HCT116 (cell line): Measurements from ENCODE around the gene GJB5. TPM values are rescaled to one million over a fixed set of nuclear protein-coding genes. Genes with fewer than 3 reads are reported as not detected.

Experiments used
- ATAC-seq: fragments of 200-7000 bp; cut with Tn5 transposase; 2 replicates; pipeline ENCODE4 v1.9.1; 2020; ENCODE audit warnings: mild to moderate bottlenecking, moderate library complexity
- BruUV-seq: library from RNA; stranded (reverse); fragments of 400-500 nt; replicated peaks from 2 replicates; lab custom pipeline; 2021; lab: Mats Ljungman, UMichigan
- CTCF ChIA-PET: fragments of 300-600 bp; sonication (Branson Sonifier 250); formaldehyde crosslinking; loops from one replicate; lab custom pipeline; 2021; ENCODE audit warnings: antibody characterized with exemption; lab: Charles Lee
- POLR2A ChIA-PET: fragments of 300-600, 350-600 bp; sonication (Branson Sonifier 250); formaldehyde crosslinking; loops from one replicate; lab custom pipeline; 2021; ENCODE audit warnings: antibody characterized with exemption; lab: Charles Lee
- RAD21 ChIA-PET, 2 experiments: fragments of 300-600 bp; sonication (Branson Sonifier 250); formaldehyde crosslinking; loops; one replicate each; lab custom pipeline; 2023; ENCODE audit warnings: low total read pairs in 2 of 2; ENCODE audit not compliant: uncharacterized antibody in 2 of 2, unreplicated experiment in 2 of 2, low non-redundant PET in 1 of 2; lab: Charles Lee
- DNase-seq: peaks from one replicate; pipeline ENCODE4 v3.0.0-alpha.2; 2010; ENCODE audit warnings: low read depth, low spot score
- H2AFZ ChIP-seq: fragments of 200-600 bp; shearing (Covaris generic), sonication (generic); 2 replicates; pipeline ENCODE4 v1.6.1; 2017; ENCODE audit warnings: low read depth, mixed run types, mixed read lengths, antibody characterized with exemption, low read length; ENCODE audit not compliant: poor library complexity, severe bottlenecking
- H3K27ac ChIP-seq: 2 replicates; pipeline ENCODE4 v1.5.1; 2012; ENCODE audit warnings: low read depth, low read length
- H3K27me3 ChIP-seq: fragments of 200-600 bp; sonication (generic); 2 replicates; pipeline ENCODE4 v1.6.1; 2016; ENCODE audit warnings: mixed run types, low read length, mixed read lengths; ENCODE audit not compliant: insufficient read depth
- H3K36me3 ChIP-seq, 2 experiments: fragments of 200-500 bp in 1 of 2; fragments of 200-600 bp in 1 of 2; sonication (Bioruptor generic) in 1 of 2; sonication (generic) in 1 of 2; 2 replicates each; pipeline versions ENCODE4 v1.5.1 to v1.6.1; 2014 to 2016; ENCODE audit warnings: low read length in 2 of 2, inconsistent platforms in 1 of 2, mixed read lengths in 1 of 2, mixed run types in 1 of 2; ENCODE audit not compliant: insufficient read depth in 2 of 2, control insufficient read depth in 1 of 2
- H3K4me1 ChIP-seq, 2 experiments: fragments of 200-600 bp in 1 of 2; sonication (generic) in 1 of 2; 2 replicates each; pipeline versions ENCODE4 v1.5.1 to v1.6.1; 2012 to 2017; ENCODE audit warnings: low read length in 2 of 2, inconsistent platforms in 1 of 2, mild to moderate bottlenecking in 1 of 2, mixed read lengths in 1 of 2, mixed run types in 1 of 2, moderate library complexity in 1 of 2; ENCODE audit not compliant: insufficient read depth in 2 of 2, control insufficient read depth in 1 of 2
- H3K4me2 ChIP-seq: fragments of 200-600 bp; sonication (generic); 2 replicates; pipeline ENCODE4 v1.6.1; 2017; ENCODE audit warnings: mixed run types, low read length, mixed read lengths
- H3K4me3 ChIP-seq, 2 experiments: fragments of 200-600 bp in 1 of 2; sonication (generic) in 1 of 2; replicated peaks in 1 of 2; 2 replicates each; pipeline ENCODE4 v1.5.1; 2011 to 2016; ENCODE audit warnings: low read length in 2 of 2, control low read depth in 1 of 2, low read depth in 1 of 2, mild to moderate bottlenecking in 1 of 2, mixed read lengths in 1 of 2, mixed run types in 1 of 2
- H3K79me2 ChIP-seq: fragments of 200-600 bp; sonication (generic); 2 replicates; pipeline ENCODE4 v1.6.1; 2017; ENCODE audit warnings: mild to moderate bottlenecking, mixed run types, low read length, moderate library complexity, mixed read lengths; ENCODE audit not compliant: insufficient read depth
- H3K9ac ChIP-seq: fragments of 200-600 bp; sonication (generic); 2 replicates; pipeline ENCODE4 v1.6.1; 2016; ENCODE audit warnings: low read length, mixed read lengths
- H3K9me2 ChIP-seq: fragments of 200-600 bp; sonication (generic), shearing (Covaris generic); 2 replicates; pipeline ENCODE4 v1.6.1; 2017; ENCODE audit warnings: mixed run types, mild to moderate bottlenecking, moderate library complexity; ENCODE audit not compliant: insufficient read depth
- H3K9me3 ChIP-seq, 2 experiments: fragments of 200-500 bp in 1 of 2; fragments of 200-600 bp in 1 of 2; sonication (Bioruptor generic) in 1 of 2; sonication (generic) in 1 of 2; 2 replicates each; pipeline ENCODE4 v1.6.1; 2014 to 2017; ENCODE audit warnings: low read length in 2 of 2, mixed read lengths in 2 of 2, inconsistent platforms in 1 of 2, low read depth in 1 of 2, mild to moderate bottlenecking in 1 of 2, mixed run types in 1 of 2, moderate library complexity in 1 of 2; ENCODE audit not compliant: control insufficient read depth in 1 of 2, insufficient read depth in 1 of 2
- H4K20me1 ChIP-seq: fragments of 200-600 bp; sonication (generic), shearing (Covaris generic); 2 replicates; pipeline ENCODE4 v1.6.1; 2017; ENCODE audit warnings: mixed run types, mild to moderate bottlenecking, moderate library complexity; ENCODE audit not compliant: insufficient read depth
- FOSL1 ChIP-seq: IDR thresholded peaks from 2 replicates; pipeline ENCODE4 v1.6.1; 2012; ENCODE audit warnings: low read depth
- JUND ChIP-seq: IDR thresholded peaks from 2 replicates; pipeline ENCODE4 v1.6.1; 2012
- POLR2AphosphoS5 ChIP-seq: IDR thresholded peaks from 2 replicates; pipeline ENCODE4 v1.6.1; 2011; ENCODE audit warnings: mild to moderate bottlenecking, low read depth, low read length, moderate library complexity
- RAD21 ChIP-seq: IDR thresholded peaks from 2 replicates; pipeline ENCODE4 v1.6.1; 2012; ENCODE audit warnings: low read depth, mild to moderate bottlenecking
- SIN3A ChIP-seq: IDR thresholded peaks from 2 replicates; pipeline ENCODE4 v1.6.1; 2012; ENCODE audit warnings: low read depth
- ZFX ChIP-seq: fragments of 450-650 bp; IDR thresholded peaks from 2 replicates; pipeline ENCODE4 v1.6.1; 2017
- intact Hi-C: fragments of 100-400 bp; cut with micrococcal nuclease; formaldehyde crosslinking; loops from 2 replicates; pipeline ENCODE4 v1.10.0; 2022
- total RNA-seq: library from RNA; stranded (reverse); gene quantifications from one replicate; pipeline ENCODE4 v1.2.1, GENCODE V29; 2021; ENCODE audit not compliant: unreplicated experiment
- TF ChIP-seq, protein P1 (sequence below): IDR thresholded peaks from 2 replicates; pipeline ENCODE4 v1.6.1; 2012; ENCODE audit warnings: low read depth
- TF ChIP-seq, protein P2 (sequence below): IDR thresholded peaks from 2 replicates; pipeline ENCODE4 v1.6.1; 2011; ENCODE audit warnings: mild to moderate bottlenecking, low read length, moderate library complexity; ENCODE audit not compliant: insufficient replicate concordance; ENCODE audit errors: extremely low read depth
- TF ChIP-seq, protein P3 (sequence below): IDR thresholded peaks from 2 replicates; pipeline ENCODE4 v1.6.1; 2012

Gene GJB5
- total RNA-seq, 1 experiment from 2014 or later = 4.6 TPM

DNA sequence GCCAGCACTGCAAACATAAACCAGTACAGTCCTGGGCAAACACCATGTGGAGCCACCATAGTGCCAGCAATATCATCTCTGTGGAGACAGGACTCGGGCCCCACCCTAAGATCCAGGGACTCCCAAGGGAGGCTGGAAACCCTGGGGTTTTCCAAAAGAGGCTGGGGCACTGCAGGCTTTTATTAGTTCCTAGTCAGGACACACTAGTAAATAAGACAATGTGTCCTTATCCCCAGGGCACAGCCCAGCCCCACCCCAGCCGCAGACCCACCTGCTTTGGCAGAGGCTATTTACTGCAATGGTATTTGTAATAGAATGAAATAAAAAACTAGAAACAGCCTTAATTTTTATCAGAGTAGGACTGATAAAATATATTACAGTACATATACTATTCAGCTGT is 25.7 kb downstream of the GJB5 start (continued):
- TF ChIP-seq, protein P1, sequence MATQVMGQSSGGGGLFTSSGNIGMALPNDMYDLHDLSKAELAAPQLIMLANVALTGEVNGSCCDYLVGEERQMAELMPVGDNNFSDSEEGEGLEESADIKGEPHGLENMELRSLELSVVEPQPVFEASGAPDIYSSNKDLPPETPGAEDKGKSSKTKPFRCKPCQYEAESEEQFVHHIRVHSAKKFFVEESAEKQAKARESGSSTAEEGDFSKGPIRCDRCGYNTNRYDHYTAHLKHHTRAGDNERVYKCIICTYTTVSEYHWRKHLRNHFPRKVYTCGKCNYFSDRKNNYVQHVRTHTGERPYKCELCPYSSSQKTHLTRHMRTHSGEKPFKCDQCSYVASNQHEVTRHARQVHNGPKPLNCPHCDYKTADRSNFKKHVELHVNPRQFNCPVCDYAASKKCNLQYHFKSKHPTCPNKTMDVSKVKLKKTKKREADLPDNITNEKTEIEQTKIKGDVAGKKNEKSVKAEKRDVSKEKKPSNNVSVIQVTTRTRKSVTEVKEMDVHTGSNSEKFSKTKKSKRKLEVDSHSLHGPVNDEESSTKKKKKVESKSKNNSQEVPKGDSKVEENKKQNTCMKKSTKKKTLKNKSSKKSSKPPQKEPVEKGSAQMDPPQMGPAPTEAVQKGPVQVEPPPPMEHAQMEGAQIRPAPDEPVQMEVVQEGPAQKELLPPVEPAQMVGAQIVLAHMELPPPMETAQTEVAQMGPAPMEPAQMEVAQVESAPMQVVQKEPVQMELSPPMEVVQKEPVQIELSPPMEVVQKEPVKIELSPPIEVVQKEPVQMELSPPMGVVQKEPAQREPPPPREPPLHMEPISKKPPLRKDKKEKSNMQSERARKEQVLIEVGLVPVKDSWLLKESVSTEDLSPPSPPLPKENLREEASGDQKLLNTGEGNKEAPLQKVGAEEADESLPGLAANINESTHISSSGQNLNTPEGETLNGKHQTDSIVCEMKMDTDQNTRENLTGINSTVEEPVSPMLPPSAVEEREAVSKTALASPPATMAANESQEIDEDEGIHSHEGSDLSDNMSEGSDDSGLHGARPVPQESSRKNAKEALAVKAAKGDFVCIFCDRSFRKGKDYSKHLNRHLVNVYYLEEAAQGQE = no peak
- TF ChIP-seq, protein P2, sequence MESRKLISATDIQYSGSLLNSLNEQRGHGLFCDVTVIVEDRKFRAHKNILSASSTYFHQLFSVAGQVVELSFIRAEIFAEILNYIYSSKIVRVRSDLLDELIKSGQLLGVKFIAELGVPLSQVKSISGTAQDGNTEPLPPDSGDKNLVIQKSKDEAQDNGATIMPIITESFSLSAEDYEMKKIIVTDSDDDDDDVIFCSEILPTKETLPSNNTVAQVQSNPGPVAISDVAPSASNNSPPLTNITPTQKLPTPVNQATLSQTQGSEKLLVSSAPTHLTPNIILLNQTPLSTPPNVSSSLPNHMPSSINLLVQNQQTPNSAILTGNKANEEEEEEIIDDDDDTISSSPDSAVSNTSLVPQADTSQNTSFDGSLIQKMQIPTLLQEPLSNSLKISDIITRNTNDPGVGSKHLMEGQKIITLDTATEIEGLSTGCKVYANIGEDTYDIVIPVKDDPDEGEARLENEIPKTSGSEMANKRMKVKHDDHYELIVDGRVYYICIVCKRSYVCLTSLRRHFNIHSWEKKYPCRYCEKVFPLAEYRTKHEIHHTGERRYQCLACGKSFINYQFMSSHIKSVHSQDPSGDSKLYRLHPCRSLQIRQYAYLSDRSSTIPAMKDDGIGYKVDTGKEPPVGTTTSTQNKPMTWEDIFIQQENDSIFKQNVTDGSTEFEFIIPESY = no peak
- TF ChIP-seq SIN3A (no peak), JUND (no peak)
- TF ChIP-seq, protein P3, sequence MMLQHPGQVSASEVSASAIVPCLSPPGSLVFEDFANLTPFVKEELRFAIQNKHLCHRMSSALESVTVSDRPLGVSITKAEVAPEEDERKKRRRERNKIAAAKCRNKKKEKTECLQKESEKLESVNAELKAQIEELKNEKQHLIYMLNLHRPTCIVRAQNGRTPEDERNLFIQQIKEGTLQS = no peak

DNA sequence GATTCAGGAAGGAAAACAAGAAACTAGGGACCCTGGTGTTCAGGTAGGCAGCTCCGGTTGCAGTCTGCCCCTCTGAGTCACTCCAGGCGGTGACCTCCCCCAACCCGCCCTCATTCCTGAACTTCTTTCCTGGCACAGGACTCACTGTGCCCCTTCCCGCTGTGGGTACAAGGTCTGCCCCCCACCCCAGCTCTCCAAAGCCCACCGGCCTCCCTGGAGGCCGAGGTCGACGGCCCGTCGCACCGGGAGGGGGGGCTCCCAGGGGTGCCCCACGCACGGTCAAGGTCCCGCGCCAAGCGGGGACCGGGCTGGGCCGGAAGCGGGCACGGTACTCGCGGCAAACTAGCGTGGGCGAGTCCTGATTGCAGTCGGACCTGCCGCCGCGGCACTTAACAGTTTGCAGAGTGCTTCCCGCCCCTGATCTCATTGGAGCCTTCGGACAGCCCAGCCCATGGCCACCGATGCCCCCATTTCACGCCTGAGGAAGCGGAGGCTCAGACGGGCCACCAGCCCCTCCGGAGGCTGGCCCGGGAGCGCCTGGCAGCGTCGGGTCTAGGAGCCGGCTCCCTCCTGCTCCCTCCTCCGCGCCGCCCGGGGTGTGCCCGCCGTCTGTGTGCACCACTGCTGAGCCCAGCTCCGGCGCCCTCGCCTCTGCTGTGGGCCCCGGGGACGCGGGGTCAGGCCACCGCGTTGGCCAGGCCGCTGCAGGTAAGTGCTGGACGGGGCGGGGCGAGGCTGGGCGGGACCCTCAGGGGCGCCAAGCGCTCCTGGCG is 26.4 kb downstream of the GJB5 start, which contains the start of gene GJB3:
Gene GJB3, plus strand, starts transcription at position 144 of the 773 bp plus-strand sequence. CDS start 3,549 bp downstream, outside the sequence.
- TF ChIP-seq FOSL1 = no peak
- TF ChIP-seq ZFX = peak; percentile 79
- peak; percentile 74 for TF ChIP-seq POLR2AphosphoS5
- TF ChIP-seq, protein P1 = no peak
- TF ChIP-seq RAD21 = no peak
- TF ChIP-seq SIN3A = no peak
- peaks cover 4 to 20% of the 10 kb centered on the region in 2 experiments; a peak in 2 of 4 replicates for H3K36me3 ChIP-seq
- peaks cover 48% of the 10 kb centered on the region for H3K79me2 ChIP-seq
- ChIA-PET RAD21 (no interaction called here), CTCF (interaction anchor here (0.7 to 1.6 kb wide), 4 partner anchors 38 to 78 kb away, joined by 3 to 8 read pairs (median 6); partner anchors contain the start of gene SMIM12), POLR2A (interaction anchor here (0.6 to 1.2 kb wide), 6 partner anchors 11 to 39 kb away, joined by 3 to 6 read pairs (median 3); partner anchors contain the start of gene GJB4)
- H3K27me3 ChIP-seq = no peaks in the 10 kb centered on the region
- no peaks in the 10 kb centered on the region for H3K9me3 ChIP-seq
- H3K9me2 ChIP-seq = no peaks in the 10 kb centered on the region
- peak within 1 kb of the TSS; percentile 98 for H3K27ac ChIP-seq
- no peak within 1 kb of the TSS for H2AFZ ChIP-seq
- H4K20me1 ChIP-seq = no peaks in the 10 kb centered on the region
- H3K9ac ChIP-seq = peak within 1 kb of the TSS; percentile 83
- peaks cover 39 to 62% of the 10 kb centered on the region in 2 experiments for H3K4me1 ChIP-seq
- ATAC-seq (peak; percentile 58), DNase-seq (no peak)
- no TSS peak for BruUV-seq
- intact Hi-C loops = no loop called here
- H3K4me2 ChIP-seq = peak within 1 kb of the TSS; percentile 86
- peak within 1 kb of the TSS; percentile 84 to 92 for H3K4me3 ChIP-seq
